Neural cell (in vitro differentiated cells): Measurements from ENCODE around the gene POLR3E.

Experiments used
- EP300 ChIP-seq: fragments of 450-650 bp; conservative IDR thresholded peaks from 2 replicates; pipeline ENCODE4 v1.6.1; 2014; ENCODE audit warnings: antibody characterized with exemption, mild to moderate bottlenecking, moderate library complexity; ENCODE audit not compliant: poor library complexity, severe bottlenecking
- EZH2 ChIP-seq: fragments of 200-600, 300-800 bp; shearing (Covaris generic), sonication (generic); IDR thresholded peaks from 2 replicates; pipeline ENCODE4 v1.6.1; 2014; ENCODE audit warnings: antibody characterized with exemption, low read length, borderline replicate concordance, mild to moderate bottlenecking; ENCODE audit not compliant: insufficient read depth, poor library complexity, severe bottlenecking
- MXI1 ChIP-seq: fragments of 450-650 bp; conservative IDR thresholded peaks from 2 replicates; pipeline ENCODE4 v1.6.1; 2014; ENCODE audit warnings: antibody characterized with exemption, mild to moderate bottlenecking; ENCODE audit not compliant: poor library complexity, severe bottlenecking
- POLR2AphosphoS5 ChIP-seq: IDR thresholded peaks from 2 replicates; pipeline ENCODE4 v1.6.1; 2012
- RAD21 ChIP-seq: fragments of 450-650 bp; conservative IDR thresholded peaks from 2 replicates; pipeline ENCODE4 v1.6.1; 2014; ENCODE audit warnings: antibody characterized with exemption, mild to moderate bottlenecking, moderate library complexity
- SMC3 ChIP-seq: fragments of 450-650 bp; conservative IDR thresholded peaks from 2 replicates; pipeline ENCODE4 v1.6.1; 2014; ENCODE audit warnings: antibody characterized with exemption, mild to moderate bottlenecking, moderate library complexity; ENCODE audit not compliant: poor library complexity
- TAF1 ChIP-seq: IDR thresholded peaks from 2 replicates; pipeline ENCODE4 v1.6.1; 2012; ENCODE audit warnings: low read depth
- TF ChIP-seq, protein P1 (sequence below): fragments of 450-650 bp; IDR thresholded peaks from 2 replicates; pipeline ENCODE4 v1.5.1; 2014; ENCODE audit warnings: antibody characterized with exemption, mild to moderate bottlenecking, moderate library complexity; ENCODE audit not compliant: poor library complexity, severe bottlenecking
- TF ChIP-seq, protein P2 (sequence below): IDR thresholded peaks from 2 replicates; pipeline ENCODE4 v1.6.1; 2012; ENCODE audit warnings: borderline replicate concordance

DNA sequence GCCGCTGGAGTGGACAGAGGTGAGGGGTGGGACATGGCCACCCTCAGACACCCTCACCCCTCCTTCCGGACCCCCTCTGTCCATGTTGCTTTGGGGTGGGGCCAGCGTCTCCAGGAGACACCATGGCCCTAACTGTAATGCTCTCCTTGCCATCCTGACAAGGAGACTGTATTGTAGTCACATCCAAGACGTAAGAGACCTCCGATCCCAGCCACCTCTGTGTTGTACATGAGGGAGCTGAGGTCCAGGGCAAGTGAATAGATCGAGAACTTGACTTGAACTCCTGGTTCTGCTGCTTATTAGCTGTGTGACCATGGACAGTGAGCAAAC lies 30.2 kb downstream of the POLR3E start:
- TF ChIP-seq EZH2: no peak
- TF ChIP-seq, protein P1, sequence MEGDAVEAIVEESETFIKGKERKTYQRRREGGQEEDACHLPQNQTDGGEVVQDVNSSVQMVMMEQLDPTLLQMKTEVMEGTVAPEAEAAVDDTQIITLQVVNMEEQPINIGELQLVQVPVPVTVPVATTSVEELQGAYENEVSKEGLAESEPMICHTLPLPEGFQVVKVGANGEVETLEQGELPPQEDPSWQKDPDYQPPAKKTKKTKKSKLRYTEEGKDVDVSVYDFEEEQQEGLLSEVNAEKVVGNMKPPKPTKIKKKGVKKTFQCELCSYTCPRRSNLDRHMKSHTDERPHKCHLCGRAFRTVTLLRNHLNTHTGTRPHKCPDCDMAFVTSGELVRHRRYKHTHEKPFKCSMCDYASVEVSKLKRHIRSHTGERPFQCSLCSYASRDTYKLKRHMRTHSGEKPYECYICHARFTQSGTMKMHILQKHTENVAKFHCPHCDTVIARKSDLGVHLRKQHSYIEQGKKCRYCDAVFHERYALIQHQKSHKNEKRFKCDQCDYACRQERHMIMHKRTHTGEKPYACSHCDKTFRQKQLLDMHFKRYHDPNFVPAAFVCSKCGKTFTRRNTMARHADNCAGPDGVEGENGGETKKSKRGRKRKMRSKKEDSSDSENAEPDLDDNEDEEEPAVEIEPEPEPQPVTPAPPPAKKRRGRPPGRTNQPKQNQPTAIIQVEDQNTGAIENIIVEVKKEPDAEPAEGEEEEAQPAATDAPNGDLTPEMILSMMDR: no peak
- TF ChIP-seq EP300: no peak
- no peak for TF ChIP-seq POLR2AphosphoS5
- TF ChIP-seq MXI1: no peak
- no peak for TF ChIP-seq RAD21
- no peak for TF ChIP-seq SMC3
- TF ChIP-seq, protein P2, sequence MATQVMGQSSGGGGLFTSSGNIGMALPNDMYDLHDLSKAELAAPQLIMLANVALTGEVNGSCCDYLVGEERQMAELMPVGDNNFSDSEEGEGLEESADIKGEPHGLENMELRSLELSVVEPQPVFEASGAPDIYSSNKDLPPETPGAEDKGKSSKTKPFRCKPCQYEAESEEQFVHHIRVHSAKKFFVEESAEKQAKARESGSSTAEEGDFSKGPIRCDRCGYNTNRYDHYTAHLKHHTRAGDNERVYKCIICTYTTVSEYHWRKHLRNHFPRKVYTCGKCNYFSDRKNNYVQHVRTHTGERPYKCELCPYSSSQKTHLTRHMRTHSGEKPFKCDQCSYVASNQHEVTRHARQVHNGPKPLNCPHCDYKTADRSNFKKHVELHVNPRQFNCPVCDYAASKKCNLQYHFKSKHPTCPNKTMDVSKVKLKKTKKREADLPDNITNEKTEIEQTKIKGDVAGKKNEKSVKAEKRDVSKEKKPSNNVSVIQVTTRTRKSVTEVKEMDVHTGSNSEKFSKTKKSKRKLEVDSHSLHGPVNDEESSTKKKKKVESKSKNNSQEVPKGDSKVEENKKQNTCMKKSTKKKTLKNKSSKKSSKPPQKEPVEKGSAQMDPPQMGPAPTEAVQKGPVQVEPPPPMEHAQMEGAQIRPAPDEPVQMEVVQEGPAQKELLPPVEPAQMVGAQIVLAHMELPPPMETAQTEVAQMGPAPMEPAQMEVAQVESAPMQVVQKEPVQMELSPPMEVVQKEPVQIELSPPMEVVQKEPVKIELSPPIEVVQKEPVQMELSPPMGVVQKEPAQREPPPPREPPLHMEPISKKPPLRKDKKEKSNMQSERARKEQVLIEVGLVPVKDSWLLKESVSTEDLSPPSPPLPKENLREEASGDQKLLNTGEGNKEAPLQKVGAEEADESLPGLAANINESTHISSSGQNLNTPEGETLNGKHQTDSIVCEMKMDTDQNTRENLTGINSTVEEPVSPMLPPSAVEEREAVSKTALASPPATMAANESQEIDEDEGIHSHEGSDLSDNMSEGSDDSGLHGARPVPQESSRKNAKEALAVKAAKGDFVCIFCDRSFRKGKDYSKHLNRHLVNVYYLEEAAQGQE: no peak
- no peak for TF ChIP-seq TAF1
